GM10248 (cell line): ENCODE data around the gene NKRF.

Experiments
- CTCF ChIA-PET: fragments of 300-600 bp; sonication (Branson Sonifier 250); formaldehyde crosslinking; extraction: SDS; loops from one replicate; lab custom pipeline; 2021; ENCODE audit warnings: antibody characterized with exemption; lab: Yijun Ruan, JAX
- POLR2A ChIA-PET: fragments of 350-650 bp; sonication (Branson Sonifier 250); formaldehyde crosslinking; extraction: SDS; loops from one replicate; lab custom pipeline; 2020; ENCODE audit warnings: antibody characterized with exemption; lab: Yijun Ruan, JAX
- DNase-seq: peaks from one replicate; pipeline ENCODE4 v3.0.0; 2012; ENCODE audit errors: extremely low spot score
- CTCF ChIP-seq: IDR thresholded peaks from 2 replicates; pipeline ENCODE4 v1.5.1; 2012; ENCODE audit warnings: mild to moderate bottlenecking, low read depth; ENCODE audit errors: extremely low read depth, missing control alignments, control extremely low read depth

The NKRF gene

GRCh38 chrX:119573222-119573621, 33.0 kb downstream of the NKRF start:
- ChIA-PET POLR2A (no interaction called here), CTCF (interaction anchor here (1.1 kb wide), 1 partner anchor 45 kb away, joined by 3 read pairs; no protein-coding TSS in a partner anchor)
- DNase-seq = no peak
- TF ChIP-seq CTCF = no peak

GRCh38 chrX:119570351-119570835, 35.8 kb downstream of the NKRF start:
- no peak for DNase-seq
- ChIA-PET POLR2A (no interaction called here), CTCF (no interaction called here)
- TF ChIP-seq CTCF = no peak

GRCh38 chrX:119565107-119565663, 41.0 kb downstream of the NKRF start, which contains the start of gene STEEP1:
Gene STEEP1, minus strand, starts transcription at chrX:119565409. Its CDS starts 54 bp downstream, at chrX:119565355.
- peak; percentile 84 for DNase-seq
- CTCF ChIA-PET = no interaction called here

GRCh38 chrX:119552508-119552907, 53.7 kb downstream of the NKRF start:
- no peak for DNase-seq
- ChIA-PET POLR2A (no interaction called here), CTCF (no interaction called here)
- TF ChIP-seq CTCF = no peak

More at GRCh38 chrX:119565107-119565663, 41.0 kb downstream of the NKRF start, which contains the start of gene STEEP1:
- TF ChIP-seq CTCF = no peak
- POLR2A ChIA-PET = interaction anchor here (1.5 kb wide), 1 partner anchor 9 kb away, joined by 6 read pairs; the partner anchor contains the start of gene UBE2A

- ChIA-PET CTCF (interaction anchor here (1.1 to 1.4 kb wide), 4 partner anchors 34 to 244 kb away, joined by 3 to 4 read pairs (median 4); no protein-coding TSS in a partner anchor), POLR2A (no interaction called here)
- TF ChIP-seq CTCF = no peak
- no peak for DNase-seq
These were observed 56.8 kb downstream of the NKRF start for GRCh38 chrX:119549327-119550016.

- no peak for DNase-seq
- ChIA-PET POLR2A (no interaction called here), CTCF (no interaction called here)
- TF ChIP-seq CTCF = no peak
These were observed 65.0 kb downstream of the NKRF start for GRCh38 chrX:119541188-119541587.
